Upper lobe of left lung (tissue), 6 donors: ENCODE results near the gene KCNH1. TPM values are rescaled to one million over a fixed set of nuclear protein-coding genes. Genes with fewer than 3 reads are reported as not detected.

Experiments
- ATAC-seq, 2 donors: fragments of 200-7000 bp; cut with Tn5 transposase; one replicate each; pipeline ENCODE4 v1.9.1; 2022; ENCODE audit warnings: mild to moderate bottlenecking in 2 of 2, moderate library complexity in 2 of 2; ENCODE audit not compliant: low FRiP score in 2 of 2
- DNase-seq, 2 donors: peaks; one replicate each; pipeline ENCODE4 v3.0.0-alpha.2; 2019 to 2020
- H3K27ac ChIP-seq, 4 donors: fragments of 200-600 bp; sonication (generic); one replicate each; pipeline ENCODE4 v1.5.1; 2016 to 2019
- H3K27me3 ChIP-seq, 4 donors: fragments of 200-600 bp; sonication (generic); one replicate each; pipeline ENCODE4 v1.5.1; 2017 to 2019
- H3K36me3 ChIP-seq, 4 donors: fragments of 200-600 bp; sonication (generic); one replicate each; pipeline ENCODE4 v1.5.1; 2016 to 2019
- H3K4me1 ChIP-seq, 4 donors: fragments of 200-600 bp; sonication (generic); one replicate each; pipeline ENCODE4 v1.5.1; 2018 to 2019
- H3K4me3 ChIP-seq, 4 donors: fragments of 200-600 bp; sonication (generic); one replicate each; pipeline ENCODE4 v1.5.1; 2017 to 2019; ENCODE audit warnings: mild to moderate bottlenecking in 2 of 4, moderate library complexity in 1 of 4
- H3K9me3 ChIP-seq, 4 donors: fragments of 200-600 bp; sonication (generic); one replicate each; pipeline ENCODE4 v1.5.1; 2018 to 2019
- EP300 ChIP-seq, 4 donors: sonication (generic); formaldehyde crosslinking; IDR thresholded peaks; one replicate each; pipeline ENCODE4 v1.5.1; 2017; ENCODE audit warnings: antibody characterized with exemption in 4 of 4, control low read depth in 2 of 4
- POLR2A ChIP-seq, 4 donors: fragments of 450-650 bp; IDR thresholded peaks; one replicate each; pipeline ENCODE4 v1.5.1; 2016 to 2017; ENCODE audit warnings: antibody characterized with exemption in 4 of 4, mild to moderate bottlenecking in 2 of 4
- POLR2AphosphoS5 ChIP-seq, 2 donors: sonication (generic); formaldehyde crosslinking; IDR thresholded peaks; one replicate each; pipeline ENCODE4 v1.5.1; 2017; ENCODE audit warnings: antibody characterized with exemption in 2 of 2
- WGBS, 2 donors: methylation state at CpG; one replicate each; pipeline ENCODE4 v1.1.5; 2017 to 2018; 5-methylcytosine and 5-hydroxymethylcytosine counted together
- total RNA-seq, 6 donors: library from RNA; depleted of rRNA in 4 of 6; stranded (reverse); fragments of >200 nt in 4 of 6; gene quantifications; one replicate each; pipeline versions ENCODE4 v1.1.0 to v1.2.1, GENCODE V29; 2016 to 2021
- TF ChIP-seq, protein P1 (sequence below), 6 experiments: fragments of 450-650 bp in 4 of 6; fragments of 200-600 bp in 2 of 6; sonication (generic) in 2 of 6; IDR thresholded peaks; one replicate each; pipeline ENCODE4 v1.5.1; 2016 to 2019; ENCODE audit warnings: antibody characterized with exemption in 6 of 6
- donor health status: DM: no; HTN: no; CAD: no; lungs with moderate emphysema.
- donor health status: DM: no; HTN: yes; CAD: no; lungs with severe emphysema.

The KCNH1 gene
- total RNA-seq, 6 donors from 2014 or later = 0.09 TPM; not detected in 5

DNA sequence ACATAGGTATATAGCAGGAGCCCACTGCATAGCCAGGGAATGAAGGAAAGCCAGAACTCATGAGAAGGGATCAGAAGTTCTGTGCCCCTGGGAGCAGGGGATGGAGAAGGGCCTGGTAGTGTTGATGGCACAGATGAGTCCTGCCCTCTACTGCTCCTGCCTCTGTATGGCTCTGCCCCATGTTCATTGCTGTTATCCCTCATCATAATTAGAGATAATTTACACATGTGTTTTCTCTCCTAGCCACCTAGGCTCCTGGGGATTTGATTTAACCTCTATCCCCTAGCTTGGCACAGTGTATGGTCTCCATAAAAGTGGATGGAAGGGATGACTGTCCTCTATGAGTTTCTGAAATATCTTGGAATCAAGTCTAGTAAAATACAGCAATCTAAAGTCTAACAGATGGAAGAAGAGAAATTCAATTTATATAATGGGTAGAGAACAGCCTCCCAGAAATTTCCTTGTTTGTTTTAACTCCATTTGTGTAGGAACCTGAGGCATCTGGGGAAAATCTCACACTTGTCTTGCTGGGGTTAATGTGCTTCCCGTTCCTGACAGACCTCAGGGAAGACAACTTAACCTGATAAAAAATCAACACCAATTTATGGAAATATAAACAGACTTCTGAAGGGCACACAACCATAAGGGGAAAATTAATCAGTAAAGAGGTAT, 411.4 kb downstream of the KCNH1 start:
- TF ChIP-seq POLR2AphosphoS5 (IDR thresholded peaks at IDR 0.05) = no peak
- TF ChIP-seq, protein P1, sequence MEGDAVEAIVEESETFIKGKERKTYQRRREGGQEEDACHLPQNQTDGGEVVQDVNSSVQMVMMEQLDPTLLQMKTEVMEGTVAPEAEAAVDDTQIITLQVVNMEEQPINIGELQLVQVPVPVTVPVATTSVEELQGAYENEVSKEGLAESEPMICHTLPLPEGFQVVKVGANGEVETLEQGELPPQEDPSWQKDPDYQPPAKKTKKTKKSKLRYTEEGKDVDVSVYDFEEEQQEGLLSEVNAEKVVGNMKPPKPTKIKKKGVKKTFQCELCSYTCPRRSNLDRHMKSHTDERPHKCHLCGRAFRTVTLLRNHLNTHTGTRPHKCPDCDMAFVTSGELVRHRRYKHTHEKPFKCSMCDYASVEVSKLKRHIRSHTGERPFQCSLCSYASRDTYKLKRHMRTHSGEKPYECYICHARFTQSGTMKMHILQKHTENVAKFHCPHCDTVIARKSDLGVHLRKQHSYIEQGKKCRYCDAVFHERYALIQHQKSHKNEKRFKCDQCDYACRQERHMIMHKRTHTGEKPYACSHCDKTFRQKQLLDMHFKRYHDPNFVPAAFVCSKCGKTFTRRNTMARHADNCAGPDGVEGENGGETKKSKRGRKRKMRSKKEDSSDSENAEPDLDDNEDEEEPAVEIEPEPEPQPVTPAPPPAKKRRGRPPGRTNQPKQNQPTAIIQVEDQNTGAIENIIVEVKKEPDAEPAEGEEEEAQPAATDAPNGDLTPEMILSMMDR (IDR thresholded peaks at IDR 0.05) = no peak
- no peaks in the 10 kb centered on the region for H3K36me3 ChIP-seq
- 32% methylated on average over 1 of the region's 1 CpG for WGBS, 2 donors
- no peaks in the 10 kb centered on the region for H3K27me3 ChIP-seq
- no peaks in the 10 kb centered on the region for H3K9me3 ChIP-seq
- H3K27ac ChIP-seq = no peak overlapping the region
- H3K4me1 ChIP-seq = no peaks in the 10 kb centered on the region
- H3K4me3 ChIP-seq = no peak overlapping the region
- ATAC-seq (no peak), DNase-seq (no peak)

DNA sequence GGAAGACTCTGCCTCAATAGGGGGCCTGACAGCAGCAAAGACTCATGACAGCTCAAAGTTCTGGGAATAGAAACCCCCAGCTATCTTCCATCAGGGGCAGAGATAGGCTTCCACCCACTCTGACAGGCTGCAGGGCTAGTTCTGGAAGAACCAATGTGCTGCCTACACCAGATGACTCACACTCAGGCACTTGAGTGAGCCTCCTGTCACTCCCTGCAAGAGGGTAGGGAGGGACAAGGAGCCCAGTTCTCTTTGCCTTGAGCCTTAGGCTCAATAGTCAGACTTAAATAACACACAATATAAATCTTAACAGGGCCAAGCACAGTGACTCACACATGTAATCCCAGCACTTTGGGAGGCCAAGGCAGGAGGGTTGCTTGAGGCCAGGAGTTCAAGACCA, 418.9 kb downstream of the KCNH1 start:
- DNase-seq (no peak), ATAC-seq (no peak)
- H3K27me3 ChIP-seq = no peaks in the 10 kb centered on the region
- no peaks in the 10 kb centered on the region for H3K9me3 ChIP-seq
- TF ChIP-seq EP300 (IDR thresholded peaks at IDR 0.05) (no peak), POLR2AphosphoS5 (IDR thresholded peaks at IDR 0.05) (no peak), POLR2A (IDR thresholded peaks at IDR 0.05) (no peak)
- TF ChIP-seq, protein P1 (IDR thresholded peaks at IDR 0.05) = no peak
- no peak overlapping the region for H3K27ac ChIP-seq
- no peaks in the 10 kb centered on the region for H3K4me1 ChIP-seq
- H3K36me3 ChIP-seq = no peaks in the 10 kb centered on the region
- H3K4me3 ChIP-seq = no peak overlapping the region

DNA sequence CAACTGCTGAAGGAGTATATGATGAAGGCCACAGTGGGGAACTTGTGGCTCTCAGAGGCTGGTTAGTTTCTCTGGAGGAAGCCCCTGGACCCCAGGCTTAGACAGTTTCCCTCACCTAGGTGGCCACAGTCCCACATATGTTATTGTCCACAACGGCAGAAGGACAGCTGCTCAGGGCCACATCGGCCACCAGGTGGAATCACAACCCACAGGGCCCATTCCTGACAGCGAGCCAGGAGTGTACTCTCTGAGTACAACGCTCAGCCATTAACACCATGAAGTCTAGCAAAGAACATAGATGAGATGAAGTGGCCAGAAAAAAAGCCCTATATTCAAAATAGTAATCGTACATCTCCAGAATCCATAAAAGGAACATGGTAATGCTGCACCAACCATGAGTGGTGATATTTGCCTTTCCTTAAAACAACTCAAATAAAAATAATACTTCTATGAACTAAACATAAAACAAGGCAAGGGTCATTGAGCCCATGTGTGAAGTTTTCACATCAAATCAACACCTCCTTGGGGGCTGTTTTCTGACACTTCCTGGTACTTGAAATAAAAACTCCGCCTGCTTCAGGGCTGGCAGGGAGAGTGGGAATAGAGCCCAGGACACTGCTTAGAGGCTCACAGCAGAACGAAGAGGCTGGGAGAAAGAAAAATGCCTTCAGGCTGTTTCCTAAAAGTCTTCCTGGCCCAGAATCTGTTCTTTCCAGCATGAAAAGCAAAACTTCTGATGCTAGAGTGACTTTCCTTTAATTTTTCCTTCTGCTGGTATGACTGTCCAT, 421.9 kb downstream of the KCNH1 start:
- whole genome bisulfite sequencing, 2 donors = 69 to 74% methylated on average over 5 to 7 of the region's 7 CpGs
- no peak for ATAC-seq

DNA sequence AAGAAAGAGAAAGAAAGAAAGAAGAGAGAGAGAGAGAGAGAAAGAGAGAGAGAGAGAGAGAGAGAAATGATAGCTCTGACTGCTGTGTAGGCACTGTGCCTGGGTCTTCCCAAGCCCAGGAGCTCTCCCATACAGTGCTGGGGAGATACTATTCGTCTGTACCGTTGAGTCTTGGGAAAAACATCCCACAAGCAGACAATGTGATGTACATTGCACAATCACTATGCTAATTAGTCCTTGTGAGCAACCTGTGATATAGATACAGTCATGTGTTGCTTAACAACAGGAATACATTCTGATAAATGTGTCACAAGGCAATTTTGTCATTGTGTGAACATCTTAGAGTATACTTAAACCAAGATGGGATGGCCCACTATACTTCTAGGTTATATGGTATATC, 424.2 kb downstream of the KCNH1 start:
- ATAC-seq (no peak), DNase-seq (no peak)
- Histone ChIP-seq H3K9me3 (no peaks in the 10 kb centered on the region), H3K27ac (no peak overlapping the region), H3K27me3 (no peaks in the 10 kb centered on the region), H3K36me3 (no peaks in the 10 kb centered on the region), H3K4me3 (no peak overlapping the region), H3K4me1 (no peaks in the 10 kb centered on the region)
- WGBS, 2 donors = 86 to 89% methylated on average over 2 of the region's 2 CpGs
- TF ChIP-seq, protein P1 (IDR thresholded peaks at IDR 0.05) = no peak
- no peak for TF ChIP-seq EP300 (IDR thresholded peaks at IDR 0.05)

More for the DNA sequence above, 421.9 kb downstream of the KCNH1 start:
- Histone ChIP-seq H3K9me3 (no peaks in the 10 kb centered on the region), H3K4me3 (no peak overlapping the region), H3K27ac (no peak overlapping the region), H3K27me3 (no peaks in the 10 kb centered on the region), H3K36me3 (no peaks in the 10 kb centered on the region), H3K4me1 (no peaks in the 10 kb centered on the region)
- no peak for DNase-seq
- TF ChIP-seq EP300 (IDR thresholded peaks at IDR 0.05) = no peak
- no peak for TF ChIP-seq POLR2A (IDR thresholded peaks at IDR 0.05)
- no peak for TF ChIP-seq POLR2AphosphoS5 (IDR thresholded peaks at IDR 0.05)
- TF ChIP-seq, protein P1 (IDR thresholded peaks at IDR 0.05) = no peak
